ENCODE measurements around the gene ABCB8.

GRCh38 chr7:151064993-151065392 lies 36.7 kb downstream of the ABCB8 start:
- TF ChIP-seq EZH2 (IDR thresholded peaks at IDR 0.05; ENCODE audit: borderline replicate concordance, low read depth, low read length, severe bottlenecking) (no peak), POLR2AphosphoS5 (IDR thresholded peaks at IDR 0.05; ENCODE audit: insufficient read depth, low read depth, low read length) (no peak), POLR2A (IDR thresholded peaks at IDR 0.05; ENCODE audit: low read depth, low read length) (no peak), FOS (IDR thresholded peaks at IDR 0.05; ENCODE audit: borderline replicate concordance, insufficient read depth, low read length) (no peak), MYC (IDR thresholded peaks at IDR 0.05; ENCODE audit: low read depth, low read length) (no peak), JUN (IDR thresholded peaks at IDR 0.05; ENCODE audit: borderline replicate concordance, insufficient read depth, insufficient read length, low read depth) (no peak)
- TF ChIP-seq, protein P1, sequence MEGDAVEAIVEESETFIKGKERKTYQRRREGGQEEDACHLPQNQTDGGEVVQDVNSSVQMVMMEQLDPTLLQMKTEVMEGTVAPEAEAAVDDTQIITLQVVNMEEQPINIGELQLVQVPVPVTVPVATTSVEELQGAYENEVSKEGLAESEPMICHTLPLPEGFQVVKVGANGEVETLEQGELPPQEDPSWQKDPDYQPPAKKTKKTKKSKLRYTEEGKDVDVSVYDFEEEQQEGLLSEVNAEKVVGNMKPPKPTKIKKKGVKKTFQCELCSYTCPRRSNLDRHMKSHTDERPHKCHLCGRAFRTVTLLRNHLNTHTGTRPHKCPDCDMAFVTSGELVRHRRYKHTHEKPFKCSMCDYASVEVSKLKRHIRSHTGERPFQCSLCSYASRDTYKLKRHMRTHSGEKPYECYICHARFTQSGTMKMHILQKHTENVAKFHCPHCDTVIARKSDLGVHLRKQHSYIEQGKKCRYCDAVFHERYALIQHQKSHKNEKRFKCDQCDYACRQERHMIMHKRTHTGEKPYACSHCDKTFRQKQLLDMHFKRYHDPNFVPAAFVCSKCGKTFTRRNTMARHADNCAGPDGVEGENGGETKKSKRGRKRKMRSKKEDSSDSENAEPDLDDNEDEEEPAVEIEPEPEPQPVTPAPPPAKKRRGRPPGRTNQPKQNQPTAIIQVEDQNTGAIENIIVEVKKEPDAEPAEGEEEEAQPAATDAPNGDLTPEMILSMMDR (IDR thresholded peaks at IDR 0.05; ENCODE audit: extremely low read depth in 1 of 2, insufficient read depth in 1 of 2, low read depth in 1 of 2, low read length in 2 of 2): no peak
- TF ChIP-seq, protein P2, sequence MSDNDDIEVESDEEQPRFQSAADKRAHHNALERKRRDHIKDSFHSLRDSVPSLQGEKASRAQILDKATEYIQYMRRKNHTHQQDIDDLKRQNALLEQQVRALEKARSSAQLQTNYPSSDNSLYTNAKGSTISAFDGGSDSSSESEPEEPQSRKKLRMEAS (IDR thresholded peaks at IDR 0.05; ENCODE audit: insufficient read depth, insufficient read length): no peak

All from endothelial cell of umbilical vein (primary cell).